Measurements from ENCODE around the gene MARCHF10.
"Not testable (repeated sequence)": the region's sequence is repeated elsewhere in the genome, so short reads cannot be mapped to it uniquely, and the experiment has no call there.

Gene MARCHF10

GRCh38 chr17:62703261-62703775 lies 104.8 kb downstream of the MARCHF10 start:
- FAIRE-seq, result peak; percentile 92
- DNase-seq (ENCODE audit: insufficient read length, low spot score), result peak; percentile 84

DNA sequence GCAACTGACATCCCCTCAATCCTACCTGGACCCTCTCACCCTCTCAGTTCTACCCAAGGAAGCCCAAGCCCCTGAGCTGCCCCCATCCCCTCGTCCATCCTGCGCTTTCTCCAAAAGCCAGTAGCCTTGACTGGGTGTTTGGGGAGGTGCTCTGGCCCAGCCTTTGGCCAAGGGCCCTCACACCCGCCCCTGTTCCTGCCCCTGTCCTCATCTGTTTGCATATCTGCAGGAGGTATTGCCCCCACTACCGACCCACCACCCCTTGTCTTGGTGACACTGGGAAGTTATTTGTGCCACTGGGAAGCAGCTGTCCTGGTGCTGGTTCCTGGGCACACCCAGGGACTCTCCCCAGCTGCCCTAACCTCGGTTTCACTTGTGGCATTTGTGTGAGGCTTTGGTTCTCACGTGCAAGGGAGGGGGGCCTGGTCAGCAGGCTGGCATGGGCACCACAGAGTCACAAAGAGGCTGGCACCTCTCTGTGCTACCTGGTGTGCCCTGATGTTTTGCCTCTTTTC lies 105.3 kb downstream of the MARCHF10 start:
- no peak for DNase-seq (ENCODE audit: insufficient read length, low spot score)
- no peak for FAIRE-seq

- peak; percentile 40 for FAIRE-seq
- DNase-seq (ENCODE audit: insufficient read length, low spot score), result no peak
Observed at GRCh38 chr17:62701706-62702085, 106.4 kb downstream of the MARCHF10 start.

DNA sequence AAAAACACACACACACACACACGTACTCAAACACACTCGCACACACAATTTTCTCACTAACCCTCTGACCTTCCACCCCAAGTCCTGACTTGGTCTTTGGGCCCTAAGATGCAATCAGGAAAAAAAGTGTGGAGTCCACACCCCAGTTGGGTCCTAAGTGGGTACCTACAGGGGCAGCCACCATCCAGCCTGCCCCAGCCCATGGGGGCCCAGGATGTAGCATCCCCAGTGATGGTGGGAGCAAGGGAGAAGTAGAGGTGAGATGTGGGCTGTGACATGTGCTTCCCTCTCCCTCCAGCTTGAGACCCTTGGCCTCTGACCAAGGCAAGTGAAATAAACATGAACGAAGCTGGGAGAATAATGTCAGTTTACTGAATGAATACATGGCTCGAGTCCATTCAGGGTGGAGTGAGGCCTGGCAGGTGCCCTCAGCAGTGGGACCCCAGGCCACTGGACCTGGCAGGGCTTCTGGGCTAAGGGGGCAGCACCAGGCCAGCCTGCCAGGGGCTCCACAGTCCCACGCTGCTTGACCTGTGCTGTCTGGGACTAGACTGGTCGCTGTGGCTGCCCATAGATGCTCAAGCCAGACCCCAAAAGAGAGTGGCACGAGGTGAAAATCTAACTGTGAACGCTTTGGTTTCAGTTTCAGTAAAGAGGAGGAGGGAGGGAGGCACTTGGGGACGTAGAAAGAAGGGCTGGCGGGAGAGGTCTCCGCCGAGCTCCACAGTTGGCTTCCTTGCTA lies 107.0 kb downstream of the MARCHF10 start:
- no peak for DNase-seq (ENCODE audit: insufficient read length, low spot score)
- no peak for FAIRE-seq

GRCh38 chr17:62698459-62698858 lies 109.7 kb downstream of the MARCHF10 start:
- not testable (repeated sequence) for FAIRE-seq; DNase-seq (ENCODE audit: insufficient read length, low spot score)

GRCh38 chr17:62696726-62697490 lies 111.2 kb downstream of the MARCHF10 start:
- FAIRE-seq (no peak), DNase-seq (ENCODE audit: insufficient read length, low spot score) (no peak)

GRCh38 chr17:62696256-62696655 lies 111.9 kb downstream of the MARCHF10 start:
- FAIRE-seq, result no peak
- no peak for DNase-seq (ENCODE audit: insufficient read length, low spot score)

- peak; percentile 40 for FAIRE-seq
- DNase-seq (ENCODE audit: insufficient read length, low spot score), result not testable (repeated sequence)
Observed at GRCh38 chr17:62695093-62695738, 112.9 kb downstream of the MARCHF10 start.

DNA sequence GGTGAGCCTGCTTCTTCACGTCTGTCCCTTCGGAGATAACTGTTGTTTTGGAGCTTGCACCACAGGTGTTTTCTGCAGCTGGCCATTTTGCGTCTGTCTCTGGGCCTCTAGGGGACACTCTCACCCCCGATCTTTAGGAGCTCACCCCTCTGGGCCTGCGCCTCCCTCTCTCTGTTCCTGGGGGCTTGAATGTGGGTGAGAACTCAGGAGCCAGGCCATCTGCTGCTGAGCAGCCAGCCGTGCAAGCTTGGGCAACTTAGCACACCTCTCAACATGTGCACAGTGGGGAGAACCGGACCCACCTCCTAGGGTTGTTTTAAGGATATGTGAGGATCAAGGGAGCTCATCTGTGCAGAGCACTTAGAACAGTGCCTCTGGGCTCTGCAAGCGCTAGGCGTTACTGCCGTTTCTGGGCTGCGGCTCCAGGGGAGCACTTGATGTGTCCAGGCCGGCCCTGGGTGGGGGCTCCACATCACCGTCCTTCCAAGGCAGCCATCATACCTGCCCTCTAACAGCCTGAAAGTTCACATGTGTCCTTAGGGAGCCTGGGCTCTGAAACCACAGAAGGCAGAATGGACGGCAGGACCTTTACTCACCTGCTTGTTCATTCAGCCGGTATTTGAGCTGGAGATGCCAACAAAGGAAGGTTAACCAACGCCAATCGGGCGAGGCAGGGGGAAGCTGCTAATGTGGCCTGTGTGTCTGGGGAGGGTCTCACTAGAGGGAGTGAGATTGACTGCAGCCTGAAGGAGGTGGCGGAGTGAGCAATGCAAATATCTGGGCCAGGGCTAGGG lies 114.3 kb downstream of the MARCHF10 start:
- DNase-seq (ENCODE audit: insufficient read length, low spot score) (no peak), FAIRE-seq (peak; percentile 76)

- DNase-seq (ENCODE audit: insufficient read length, low spot score) (peak; percentile 65), FAIRE-seq (peak; percentile 84)
Observed at GRCh38 chr17:62692721-62693431, 115.2 kb downstream of the MARCHF10 start.

DNA sequence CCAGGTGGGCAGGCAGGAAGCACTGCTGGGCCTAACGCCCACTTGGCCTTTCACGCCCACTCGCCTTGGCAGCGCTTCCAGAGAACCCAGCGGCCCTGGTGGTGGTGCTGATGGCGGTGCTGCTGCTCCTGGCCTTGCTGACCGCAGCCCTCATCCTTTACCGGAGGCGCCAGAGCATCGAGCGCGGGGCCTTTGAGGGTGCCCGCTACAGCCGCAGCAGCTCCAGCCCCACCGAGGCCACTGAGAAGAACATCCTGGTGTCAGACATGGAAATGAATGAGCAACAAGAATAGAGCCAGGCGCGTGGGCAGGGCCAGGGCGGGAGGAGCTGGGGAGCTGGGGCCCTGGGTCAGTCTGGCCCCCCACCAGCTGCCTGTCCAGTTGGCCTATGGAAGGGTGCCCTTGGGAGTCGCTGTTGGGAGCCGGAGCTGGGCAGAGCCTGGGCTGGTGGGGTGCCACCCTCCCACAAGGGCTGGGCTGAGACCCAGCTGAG lies 115.9 kb downstream of the MARCHF10 start:
- DNase-seq (ENCODE audit: insufficient read length, low spot score), result no peak

DNA sequence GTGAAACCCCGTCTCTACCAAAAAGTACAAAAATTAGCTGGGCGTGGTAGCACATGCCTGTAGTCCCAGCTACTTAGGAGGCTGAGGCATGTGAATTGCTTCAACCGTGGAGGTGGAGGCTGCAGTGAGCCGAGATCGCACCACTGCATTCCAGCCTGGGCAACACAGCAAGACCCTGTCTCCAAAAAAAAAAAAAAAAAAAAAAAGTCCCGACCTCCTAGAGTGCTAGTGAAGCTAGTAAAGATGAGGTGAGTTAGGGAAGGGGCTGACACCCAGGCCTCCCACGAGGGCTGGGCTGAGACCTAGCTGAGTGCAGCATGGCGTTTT lies 116.6 kb downstream of the MARCHF10 start:
- DNase-seq (ENCODE audit: insufficient read length, low spot score); FAIRE-seq: not testable (repeated sequence)

More for the DNA sequence above, 115.9 kb downstream of the MARCHF10 start:
- FAIRE-seq, result no peak

DNA sequence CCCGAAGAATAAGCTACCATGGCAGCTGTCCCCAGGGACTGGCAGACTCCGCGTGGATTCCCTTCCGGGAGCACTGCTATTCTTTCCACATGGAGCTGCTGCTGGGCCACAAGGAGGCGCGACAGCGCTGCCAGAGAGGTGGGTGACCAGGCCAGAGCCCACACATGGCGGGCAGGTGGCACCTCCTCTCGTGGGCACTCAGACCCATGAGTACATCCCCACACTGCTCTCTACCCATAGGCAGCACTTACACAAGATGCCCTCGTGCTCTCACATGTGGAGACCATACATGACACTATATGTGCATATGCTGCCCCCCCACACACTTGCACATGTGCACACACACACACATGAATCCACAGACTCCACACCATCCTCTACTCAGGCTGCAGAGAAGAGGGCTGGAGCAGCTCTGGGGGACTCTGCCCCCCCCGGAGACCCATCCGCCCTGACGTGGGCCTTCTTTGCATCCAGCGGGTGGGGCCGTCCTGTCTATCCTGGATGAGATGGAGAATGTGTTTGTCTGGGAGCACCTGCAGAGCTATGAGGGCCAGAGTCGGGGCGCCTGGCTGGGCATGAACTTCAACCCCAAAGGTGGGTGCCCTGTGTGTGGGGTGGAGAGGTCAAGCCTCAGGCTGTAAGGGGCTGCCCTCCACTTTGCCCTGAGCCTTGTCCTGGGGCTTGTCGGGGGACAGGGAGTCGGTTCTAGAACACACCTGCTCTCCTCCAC lies 117.8 kb downstream of the MARCHF10 start:
- FAIRE-seq, result peak; percentile 76
- DNase-seq (ENCODE audit: insufficient read length, low spot score), result no peak

- FAIRE-seq, result no peak
Observed at GRCh38 chr17:62689441-62690167, 118.5 kb downstream of the MARCHF10 start.

GRCh38 chr17:62688398-62689160 lies 119.5 kb downstream of the MARCHF10 start:
- FAIRE-seq, result peak; percentile 54
- no peak for DNase-seq (ENCODE audit: insufficient read length, low spot score)

More at GRCh38 chr17:62689441-62690167, 118.5 kb downstream of the MARCHF10 start:
- no peak for DNase-seq (ENCODE audit: insufficient read length, low spot score)

DNA sequence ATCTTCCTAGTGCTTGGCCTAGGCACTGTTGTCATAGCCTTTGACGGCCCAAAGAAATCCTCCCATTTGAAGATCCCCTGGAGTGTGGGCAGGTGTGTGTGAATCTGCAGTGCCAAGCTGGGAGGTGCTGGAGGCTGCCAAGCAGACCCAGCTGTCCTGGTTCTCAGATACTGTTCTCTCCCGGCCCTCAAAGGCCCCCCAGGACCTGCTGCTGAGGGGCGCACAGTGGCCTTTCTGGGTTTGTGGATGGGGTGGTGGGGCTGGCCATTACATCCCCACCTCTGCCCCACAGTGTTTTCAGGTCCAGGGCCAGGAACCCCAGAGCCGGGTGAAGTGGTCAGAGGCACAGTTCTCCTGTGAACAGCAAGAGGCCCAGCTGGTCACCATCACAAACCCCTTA lies 120.1 kb downstream of the MARCHF10 start:
- FAIRE-seq (no peak), DNase-seq (ENCODE audit: insufficient read length, low spot score) (no peak)

GRCh38 chr17:62684179-62684578 lies 123.9 kb downstream of the MARCHF10 start:
- DNase-seq (ENCODE audit: insufficient read length, low spot score) (no peak), FAIRE-seq (no peak)
